Transverse colon (tissue), 4 donors: Measurements from ENCODE around the gene OR6F1.

Experiments
- CTCF ChIP-seq, 5 experiments: fragments of 200-600 bp in 3 of 5; fragments of 450-650 bp in 2 of 5; sonication (generic) in 3 of 5; IDR thresholded peaks; 1 replicate in 2 of 5; 2 replicates in 3 of 5; pipeline ENCODE4 v1.5.1; 2016 to 2017; ENCODE audit warnings: antibody characterized with exemption in 5 of 5, inconsistent platforms in 3 of 5, mild to moderate bottlenecking in 2 of 5, moderate library complexity in 1 of 5
- POLR2A ChIP-seq: fragments of 450-650 bp; IDR thresholded peaks from one replicate; pipeline ENCODE4 v1.6.1; 2016; ENCODE audit warnings: antibody characterized with exemption, mild to moderate bottlenecking, moderate library complexity
- POLR2AphosphoS5 ChIP-seq, 3 donors: sonication (generic); formaldehyde crosslinking; IDR thresholded peaks; one replicate each; pipeline ENCODE4 v1.6.1; 2016; ENCODE audit warnings: antibody characterized with exemption in 3 of 3

GRCh38 chr1:247669225-247669624, 47.2 kb downstream of the OR6F1 start:
- TF ChIP-seq CTCF (IDR thresholded peaks at IDR 0.05) (no peak), POLR2AphosphoS5 (IDR thresholded peaks at IDR 0.05) (no peak), POLR2A (no peak)
